ENCODE results near the gene ZNF189. TPM values are rescaled to one million over a fixed set of nuclear protein-coding genes. Genes with fewer than 3 reads are reported as not detected.
A peak's percentile ranks its signal among the peaks of the same experiment; 100 is the strongest.

ZNF189 gene
- total RNA-seq, 1 donor from 2014 or later: 12.1 TPM

GRCh38 chr9:101365181-101365580, 33.5 kb upstream of the ZNF189 start:
- Histone ChIP-seq H3K4me3 (ENCODE audit: low read depth, low read length) (no peak overlapping the region), H3K27me3 (ENCODE audit: control insufficient read depth, insufficient read depth, low read length) (no peaks in the 10 kb centered on the region), H3K36me3 (ENCODE audit: control insufficient read depth, insufficient read depth, low read length) (no peaks in the 10 kb centered on the region)
- TF ChIP-seq CTCF (IDR thresholded peaks at IDR 0.05; ENCODE audit: insufficient read depth, low read length, severe bottlenecking): no peak
- DNase-seq (ENCODE audit: low read depth): peak; percentile 16
- FAIRE-seq: no peak

DNA sequence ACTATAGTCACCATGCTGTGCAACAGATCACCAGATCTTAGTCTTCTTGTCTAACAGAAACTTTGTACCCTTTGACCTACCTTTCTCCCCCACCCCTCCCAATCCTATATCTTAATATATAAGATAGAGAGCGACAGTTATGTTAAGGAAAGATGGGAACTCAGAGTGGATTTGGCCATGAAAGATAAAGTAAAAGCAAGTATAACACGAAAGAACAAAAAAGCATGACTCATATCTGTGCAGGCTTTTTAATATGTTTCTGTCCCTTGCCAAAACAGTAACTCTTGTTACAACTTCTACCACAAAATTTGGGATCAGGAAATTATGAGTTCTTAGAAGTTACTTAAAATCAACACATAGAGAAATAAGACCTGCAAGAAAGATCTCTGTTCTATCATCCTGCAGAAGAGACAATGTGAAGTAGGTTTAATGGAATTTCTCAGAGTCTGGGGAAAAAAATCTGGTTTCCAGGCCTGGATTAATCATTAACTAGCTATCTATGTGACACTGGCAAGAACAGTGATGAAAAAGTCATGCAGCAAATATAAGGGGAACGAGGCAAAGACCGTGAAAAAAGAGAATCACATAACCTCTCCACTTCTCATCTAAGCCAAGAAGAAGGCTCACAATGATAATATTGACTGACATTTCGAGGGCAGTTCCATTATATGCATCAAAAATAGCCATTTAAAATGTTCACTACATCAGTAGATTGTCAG, 32.5 kb upstream of the ZNF189 start:
- DNase-seq (ENCODE audit: low read depth) (peak; percentile 13), FAIRE-seq (no peak)
- TF ChIP-seq CTCF (IDR thresholded peaks at IDR 0.05; ENCODE audit: insufficient read depth, low read length, severe bottlenecking): no peak
- no peaks in the 10 kb centered on the region for H3K27me3 ChIP-seq (ENCODE audit: control insufficient read depth, insufficient read depth, low read length)
- H3K4me3 ChIP-seq (ENCODE audit: low read depth, low read length): no peak overlapping the region
- H3K36me3 ChIP-seq (ENCODE audit: control insufficient read depth, insufficient read depth, low read length): no peaks in the 10 kb centered on the region

GRCh38 chr9:101367323-101367722, 31.3 kb upstream of the ZNF189 start:
- Histone ChIP-seq H3K36me3 (ENCODE audit: control insufficient read depth, insufficient read depth, low read length) (no peaks in the 10 kb centered on the region), H3K4me3 (ENCODE audit: low read depth, low read length) (no peak overlapping the region), H3K27me3 (ENCODE audit: control insufficient read depth, insufficient read depth, low read length) (no peaks in the 10 kb centered on the region)
- DNase-seq (ENCODE audit: low read depth) (no peak), FAIRE-seq (no peak)
- TF ChIP-seq CTCF (IDR thresholded peaks at IDR 0.05; ENCODE audit: insufficient read depth, low read length, severe bottlenecking): no peak

DNA sequence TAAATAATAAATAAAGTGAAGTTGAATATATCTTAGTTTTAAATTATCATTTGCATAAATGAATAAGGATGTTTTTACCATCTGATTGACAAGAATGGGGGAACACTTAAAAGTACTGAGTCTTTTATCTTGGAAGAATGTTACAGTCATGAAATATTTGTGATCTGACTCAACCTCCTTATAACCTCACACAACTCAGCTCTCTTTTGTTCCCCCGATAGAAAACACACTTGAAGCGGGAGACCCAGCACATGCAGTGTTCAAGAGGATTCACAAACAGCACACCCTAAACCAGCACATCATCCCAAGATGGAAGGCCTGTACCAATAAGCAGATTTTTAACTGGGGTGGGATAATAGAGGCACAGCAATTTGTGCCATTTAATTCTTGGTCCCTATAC, 29.4 kb upstream of the ZNF189 start:
- FAIRE-seq (no peak), DNase-seq (ENCODE audit: low read depth) (peak; percentile 61)
- no peaks in the 10 kb centered on the region for H3K27me3 ChIP-seq (ENCODE audit: control insufficient read depth, insufficient read depth, low read length)
- no peak for TF ChIP-seq CTCF (IDR thresholded peaks at IDR 0.05; ENCODE audit: insufficient read depth, low read length, severe bottlenecking)
- no peak overlapping the region for H3K4me3 ChIP-seq (ENCODE audit: low read depth, low read length)
- no peaks in the 10 kb centered on the region for H3K36me3 ChIP-seq (ENCODE audit: control insufficient read depth, insufficient read depth, low read length)

- H3K4me3 ChIP-seq (ENCODE audit: low read depth, low read length): no peak overlapping the region
- no peak for TF ChIP-seq CTCF (IDR thresholded peaks at IDR 0.05; ENCODE audit: insufficient read depth, low read length, severe bottlenecking)
- DNase-seq (ENCODE audit: low read depth) (no peak), FAIRE-seq (no peak)
- no peaks in the 10 kb centered on the region for H3K36me3 ChIP-seq (ENCODE audit: control insufficient read depth, insufficient read depth, low read length)
- H3K27me3 ChIP-seq (ENCODE audit: control insufficient read depth, insufficient read depth, low read length): no peaks in the 10 kb centered on the region
These were observed 28.6 kb upstream of the ZNF189 start for GRCh38 chr9:101369884-101370531.
